Astrocyte (in vitro differentiated cells and primary cell): Measurements from ENCODE around the gene PRSS1.
"Not testable (repeated sequence)": the region's sequence is repeated elsewhere in the genome, so short reads cannot be mapped to it uniquely, and the experiment has no call there.

Experiments
- EZH2 ChIP-seq: IDR thresholded peaks from 2 replicates; pipeline ENCODE4 v1.6.1; 2012; ENCODE audit warnings: mild to moderate bottlenecking, low read length, inconsistent platforms; ENCODE audit not compliant: insufficient read depth
- TF ChIP-seq, protein P1 (sequence below): IDR thresholded peaks from 2 replicates; pipeline ENCODE4 v1.5.1; 2011; ENCODE audit warnings: low read depth, mild to moderate bottlenecking, inconsistent platforms, low read length, moderate library complexity; ENCODE audit not compliant: insufficient read depth

DNA sequence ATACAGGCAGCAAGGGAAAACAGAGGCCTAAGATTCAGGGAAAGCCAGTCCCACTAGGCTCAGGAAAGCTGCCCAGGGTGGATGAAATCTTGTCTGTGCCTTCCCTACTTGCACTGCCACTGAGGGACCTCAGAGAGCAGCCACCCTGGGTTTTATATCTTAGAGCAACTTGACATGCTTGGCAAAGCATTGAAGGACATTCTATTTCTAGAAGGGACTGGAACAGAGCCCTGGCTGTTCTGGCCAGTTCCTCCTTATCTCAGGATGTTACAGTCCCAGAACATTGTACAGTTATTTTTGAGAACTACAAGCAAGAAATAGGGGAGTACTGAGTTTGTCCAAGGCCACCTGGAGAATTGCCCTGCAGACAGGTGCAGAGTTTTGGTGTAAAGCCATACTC lies 7.3 kb upstream of the PRSS1 start:
- TF ChIP-seq, protein P1, sequence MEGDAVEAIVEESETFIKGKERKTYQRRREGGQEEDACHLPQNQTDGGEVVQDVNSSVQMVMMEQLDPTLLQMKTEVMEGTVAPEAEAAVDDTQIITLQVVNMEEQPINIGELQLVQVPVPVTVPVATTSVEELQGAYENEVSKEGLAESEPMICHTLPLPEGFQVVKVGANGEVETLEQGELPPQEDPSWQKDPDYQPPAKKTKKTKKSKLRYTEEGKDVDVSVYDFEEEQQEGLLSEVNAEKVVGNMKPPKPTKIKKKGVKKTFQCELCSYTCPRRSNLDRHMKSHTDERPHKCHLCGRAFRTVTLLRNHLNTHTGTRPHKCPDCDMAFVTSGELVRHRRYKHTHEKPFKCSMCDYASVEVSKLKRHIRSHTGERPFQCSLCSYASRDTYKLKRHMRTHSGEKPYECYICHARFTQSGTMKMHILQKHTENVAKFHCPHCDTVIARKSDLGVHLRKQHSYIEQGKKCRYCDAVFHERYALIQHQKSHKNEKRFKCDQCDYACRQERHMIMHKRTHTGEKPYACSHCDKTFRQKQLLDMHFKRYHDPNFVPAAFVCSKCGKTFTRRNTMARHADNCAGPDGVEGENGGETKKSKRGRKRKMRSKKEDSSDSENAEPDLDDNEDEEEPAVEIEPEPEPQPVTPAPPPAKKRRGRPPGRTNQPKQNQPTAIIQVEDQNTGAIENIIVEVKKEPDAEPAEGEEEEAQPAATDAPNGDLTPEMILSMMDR, result not testable (repeated sequence)
- not testable (repeated sequence) for TF ChIP-seq EZH2
